Smooth muscle cell of trachea (primary cell): ENCODE results near the gene MEP1B. TPM values are rescaled to one million over a fixed set of nuclear protein-coding genes. Genes with fewer than 3 reads are reported as not detected.

Source experiments
- total RNA-seq: library from RNA; depleted of rRNA; stranded (reverse); fragments of >200 nt; gene quantifications from 2 replicates; pipeline ENCODE4 v1.2.1, GENCODE V29; 2014

The MEP1B gene
- total RNA-seq, result 0.17 TPM in 1 of 2 replicates, not detected in the other

GRCh38 chr18:32189790-32190189 lies at the start of gene MEP1B:
MEP1B (plus strand) TSS chr18:32190039; CDS start chr18:32190071, 32 bp downstream.

Other genes starting within 250 kb of the MEP1B start
- 52.6 and 70.5 TPM in 2 replicates for gene TRAPPC8, start 246.9 kb upstream of the MEP1B start, total RNA-seq
- 1.2 and 1.5 TPM in 2 replicates for gene RNF125, start 171.2 kb upstream of the MEP1B start, total RNA-seq
- 11.9 and 16.3 TPM in 2 replicates for gene RNF138, start 98.2 kb upstream of the MEP1B start, total RNA-seq